Sigmoid colon (tissue), 7 donors: ENCODE results near the gene ALX4. TPM values are rescaled to one million over a fixed set of nuclear protein-coding genes. Genes with fewer than 3 reads are reported as not detected.

Experiments used
- DNase-seq: peaks from one replicate; pipeline ENCODE4 v3.0.0-alpha.2; 2019
- H3K27ac ChIP-seq, 4 donors: fragments of 200-600 bp; sonication (generic); one replicate each; pipeline ENCODE4 v1.5.1; 2016 to 2019; ENCODE audit warnings: mild to moderate bottlenecking in 1 of 4
- H3K27me3 ChIP-seq, 3 donors: fragments of 200-600 bp; sonication (generic); one replicate each; pipeline ENCODE4 v1.5.1; 2019; ENCODE audit warnings: mild to moderate bottlenecking in 1 of 3
- H3K36me3 ChIP-seq, 4 donors: fragments of 200-600 bp; sonication (generic); one replicate each; pipeline ENCODE4 v1.5.1; 2016 to 2019
- H3K4me1 ChIP-seq, 4 donors: fragments of 200-600 bp; sonication (generic); one replicate each; pipeline ENCODE4 v1.5.1; 2017 to 2019
- H3K4me3 ChIP-seq, 4 donors: fragments of 200-600 bp; sonication (generic); one replicate each; pipeline ENCODE4 v1.5.1; 2017 to 2019; ENCODE audit warnings: mild to moderate bottlenecking in 2 of 4, moderate library complexity in 1 of 4
- H3K9me3 ChIP-seq, 4 donors: fragments of 200-600 bp in 3 of 4; sonication (generic) in 3 of 4; one replicate each; pipeline versions ENCODE4 v1.5.1 to v1.6.1; 2013 to 2019
- CTCF ChIP-seq, 4 experiments: fragments of 450-650 bp in 3 of 4; fragments of 200-600 bp in 1 of 4; IDR thresholded peaks; one replicate each; pipeline ENCODE4 v1.5.1; 2016 to 2019; ENCODE audit warnings: antibody characterized with exemption in 4 of 4, mild to moderate bottlenecking in 3 of 4, moderate library complexity in 2 of 4
- EP300 ChIP-seq, 4 donors: sonication (generic); formaldehyde crosslinking; IDR thresholded peaks; one replicate each; pipeline ENCODE4 v1.6.1; 2017; ENCODE audit warnings: antibody characterized with exemption in 4 of 4
- POLR2A ChIP-seq, 2 donors: fragments of 450-650 bp; IDR thresholded peaks; one replicate each; pipeline ENCODE4 v1.6.1; 2016; ENCODE audit warnings: antibody characterized with exemption in 2 of 2, mild to moderate bottlenecking in 2 of 2, moderate library complexity in 2 of 2
- POLR2AphosphoS5 ChIP-seq, 4 donors: sonication (generic); formaldehyde crosslinking; IDR thresholded peaks; one replicate each; pipeline ENCODE4 v1.6.1; 2017; ENCODE audit warnings: antibody characterized with exemption in 4 of 4
- WGBS, 2 donors: extraction: QIAGEN DNeasy Blood & Tissue Kit; methylation state at CpG; one replicate each; pipeline ENCODE4 v1.1.7; 2013; 5-methylcytosine and 5-hydroxymethylcytosine counted together
- intact Hi-C: fragments of 100-400 bp; cut with DNase I; formaldehyde crosslinking; loops from one replicate; pipeline ENCODE4 v1.15.1; 2023
- polyA plus RNA-seq, 3 donors: library from polyadenylated mRNA; stranded (reverse); fragments of 200-250 nt; gene quantifications; one replicate each; pipeline ENCODE4 v1.2.3, GENCODE V29; 2013
- total RNA-seq, 4 donors: library from RNA; depleted of rRNA; stranded (reverse); fragments of >200 nt; gene quantifications; one replicate each; pipeline ENCODE4 v1.1.0, GENCODE V29; 2016
- donor health status: healthy with polysubstance abuse.
- donor health status: Bipolar disorder and iron deficiency.
- donor health status: healthy.

The ALX4 gene
- total and polyA plus RNA-seq, 7 donors = not detected

- Histone ChIP-seq H3K4me3 (no peak overlapping the region), H3K27ac (no peak overlapping the region), H3K9me3 (no peaks in the 10 kb centered on the region), H3K36me3 (no peaks in the 10 kb centered on the region), H3K4me1 (no peaks in the 10 kb centered on the region), H3K27me3 (peaks cover 0 to 3% (median 0%) of the 10 kb centered on the region in 3 donors)
- intact Hi-C loops = no loop called here
- 92 to 95% methylated on average over 6 of the region's 6 CpGs for WGBS, 2 donors
- no peak for TF ChIP-seq POLR2AphosphoS5 (IDR thresholded peaks at IDR 0.05)
- TF ChIP-seq EP300 (IDR thresholded peaks at IDR 0.05) = no peak
- no peak for TF ChIP-seq CTCF (IDR thresholded peaks at IDR 0.05)
- TF ChIP-seq POLR2A (IDR thresholded peaks at IDR 0.05) = no peak
- no peak for DNase-seq
Observed at GRCh38 chr11:44271286-44271685, 38.7 kb downstream of the ALX4 start.

GRCh38 chr11:44270403-44271273, 39.3 kb downstream of the ALX4 start:
- H3K4me3 ChIP-seq = no peak overlapping the region
- no peaks in the 10 kb centered on the region for H3K4me1 ChIP-seq
- no peak for DNase-seq
- H3K27ac ChIP-seq = no peak overlapping the region
- H3K9me3 ChIP-seq = no peaks in the 10 kb centered on the region
- peaks cover 0 to 3% (median 0%) of the 10 kb centered on the region in 3 donors for H3K27me3 ChIP-seq
- TF ChIP-seq CTCF (IDR thresholded peaks at IDR 0.05) (no peak), EP300 (IDR thresholded peaks at IDR 0.05) (no peak), POLR2AphosphoS5 (IDR thresholded peaks at IDR 0.05) (no peak), POLR2A (IDR thresholded peaks at IDR 0.05) (no peak)
- intact Hi-C loops = no loop called here
- 83 to 84% methylated on average over 20 of the region's 20 CpGs for WGBS, 2 donors
- H3K36me3 ChIP-seq = no peaks in the 10 kb centered on the region

GRCh38 chr11:44269369-44270351, 40.3 kb downstream of the ALX4 start:
- TF ChIP-seq EP300 (IDR thresholded peaks at IDR 0.05) = no peak
- TF ChIP-seq POLR2AphosphoS5 (IDR thresholded peaks at IDR 0.05) = no peak
- no peak for TF ChIP-seq CTCF (IDR thresholded peaks at IDR 0.05)
- 79 to 81% methylated on average over 17 of the region's 17 CpGs for WGBS, 2 donors
- H3K27ac ChIP-seq = no peak overlapping the region
- no peak for DNase-seq
- no peaks in the 10 kb centered on the region for H3K36me3 ChIP-seq
- H3K4me3 ChIP-seq = no peak overlapping the region
- no peaks in the 10 kb centered on the region for H3K4me1 ChIP-seq
- intact Hi-C loops = no loop called here
- no peaks in the 10 kb centered on the region for H3K9me3 ChIP-seq
- peaks cover 0 to 3% (median 0%) of the 10 kb centered on the region in 3 donors for H3K27me3 ChIP-seq

- H3K4me3 ChIP-seq = no peak overlapping the region
- intact Hi-C loops = no loop called here
- H3K27ac ChIP-seq = no peak overlapping the region
- H3K4me1 ChIP-seq = no peaks in the 10 kb centered on the region
- DNase-seq = peak; percentile 19
- WGBS, 2 donors = 77 to 87% methylated on average over 5 of the region's 5 CpGs
- no peaks in the 10 kb centered on the region for H3K36me3 ChIP-seq
- TF ChIP-seq EP300 (IDR thresholded peaks at IDR 0.05) (no peak), CTCF (IDR thresholded peaks at IDR 0.05) (no peak), POLR2AphosphoS5 (IDR thresholded peaks at IDR 0.05) (no peak), POLR2A (IDR thresholded peaks at IDR 0.05) (no peak)
- no peaks in the 10 kb centered on the region for H3K9me3 ChIP-seq
- peaks cover 0 to 11% (median 0%) of the 10 kb centered on the region in 3 donors for H3K27me3 ChIP-seq
Observed at GRCh38 chr11:44268614-44269080, 41.3 kb downstream of the ALX4 start.
